ENCODE data around the gene CDC14B.
"Not testable (repeated sequence)": the region's sequence is repeated elsewhere in the genome, so short reads cannot be mapped to it uniquely, and the experiment has no call there.

Gene CDC14B

DNA sequence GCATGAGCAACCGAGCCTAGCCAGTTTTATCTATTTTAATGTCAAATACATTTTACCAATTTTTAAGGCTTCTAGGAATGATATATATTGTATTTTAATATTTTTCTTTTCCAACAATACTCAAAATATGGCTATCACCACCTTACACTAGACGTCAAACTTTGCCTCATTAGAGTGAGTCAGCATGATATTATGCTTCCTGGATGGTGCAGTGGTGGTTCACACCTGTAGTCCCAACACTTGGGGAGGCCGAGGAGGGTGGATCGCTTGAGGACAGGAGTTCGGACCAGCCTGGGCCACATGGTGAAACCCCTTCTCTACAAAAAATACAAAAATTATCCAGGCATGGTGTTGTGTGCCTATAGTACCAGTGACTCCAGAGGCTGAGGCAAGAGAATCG, 7.3 kb upstream of the CDC14B start:
- DNase-seq (ENCODE audit: low read depth): no peak

DNA sequence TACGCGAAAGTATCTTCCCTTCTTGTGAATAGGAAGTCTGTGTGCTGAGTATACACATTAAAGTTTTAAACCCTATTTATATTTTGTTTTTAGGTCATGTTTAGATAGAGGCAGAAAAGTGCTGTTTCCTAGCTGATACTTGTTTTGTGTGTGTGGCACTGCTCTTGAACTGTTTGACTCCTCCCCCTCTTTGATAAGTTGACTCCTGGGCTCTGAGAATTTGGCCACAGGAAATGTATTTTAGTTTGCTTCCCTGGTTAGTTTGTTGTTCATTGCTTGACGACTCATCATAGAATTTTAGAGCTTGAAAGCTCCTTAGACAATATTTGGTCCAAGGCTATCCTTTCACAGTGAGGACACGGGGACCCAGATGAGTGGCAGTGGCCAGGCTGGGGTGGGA, 2.0 kb upstream of the CDC14B start:
- DNase-seq (ENCODE audit: low read depth): no peak

DNA sequence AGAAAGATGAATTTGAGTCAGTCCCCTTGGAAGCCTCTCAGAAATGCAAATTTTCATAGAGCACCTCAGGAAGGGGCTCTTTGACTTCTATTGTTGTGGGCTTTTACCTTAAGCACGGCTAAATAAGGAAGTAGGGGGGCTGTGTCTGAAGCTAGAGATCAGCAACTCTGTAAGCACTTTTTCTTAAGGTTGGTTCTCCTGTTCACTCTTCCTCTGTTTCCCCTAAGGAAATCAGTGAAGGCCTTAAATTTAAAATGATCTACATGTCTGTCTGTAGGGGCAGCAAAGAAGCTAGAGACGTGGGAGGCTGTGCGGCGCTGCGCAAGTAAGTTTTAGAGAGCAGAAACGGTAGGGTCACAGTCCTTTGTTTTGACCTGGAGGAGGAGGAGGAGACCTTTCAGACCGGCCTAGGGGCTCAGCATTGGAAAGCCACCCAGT, 1.2 kb upstream of the CDC14B start:
- no peak for DNase-seq (ENCODE audit: low read depth)

DNA sequence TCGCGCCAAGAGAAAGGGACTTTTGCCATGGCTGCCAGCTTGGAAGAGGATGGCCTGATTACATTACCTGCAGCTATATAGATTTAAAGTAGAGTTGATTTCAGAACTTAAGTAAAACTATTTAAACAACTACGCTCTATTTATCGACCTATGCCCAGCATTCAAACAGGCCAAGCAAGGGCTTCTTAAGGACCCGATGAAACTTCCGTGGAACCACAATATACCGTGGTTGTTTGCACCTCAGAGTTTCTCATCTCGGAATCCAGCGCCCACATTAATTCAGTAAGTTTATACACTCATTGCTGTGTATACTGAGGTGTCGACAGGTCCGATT, 505 bp upstream of the CDC14B start:
- DNase-seq (ENCODE audit: low read depth): no peak

DNA sequence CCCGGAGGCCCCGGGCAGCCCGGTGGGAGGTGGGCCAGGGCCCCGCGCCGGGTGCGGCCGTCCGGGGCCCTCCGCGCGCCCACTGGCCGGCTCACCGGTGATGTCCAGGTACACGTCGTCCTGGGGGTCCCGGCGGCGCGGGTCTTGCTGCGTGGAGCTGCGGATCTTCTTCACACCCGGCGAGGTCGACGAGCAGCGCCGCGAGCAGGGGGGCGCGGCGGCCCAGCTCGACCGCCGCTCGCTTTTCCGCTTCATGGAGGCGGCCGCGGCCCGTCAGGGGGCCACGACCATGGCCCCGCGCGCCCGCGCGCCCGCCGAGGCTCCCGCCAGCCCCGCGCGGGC, 548 bp downstream of the CDC14B start:
- DNase-seq (ENCODE audit: low read depth): no peak

DNA sequence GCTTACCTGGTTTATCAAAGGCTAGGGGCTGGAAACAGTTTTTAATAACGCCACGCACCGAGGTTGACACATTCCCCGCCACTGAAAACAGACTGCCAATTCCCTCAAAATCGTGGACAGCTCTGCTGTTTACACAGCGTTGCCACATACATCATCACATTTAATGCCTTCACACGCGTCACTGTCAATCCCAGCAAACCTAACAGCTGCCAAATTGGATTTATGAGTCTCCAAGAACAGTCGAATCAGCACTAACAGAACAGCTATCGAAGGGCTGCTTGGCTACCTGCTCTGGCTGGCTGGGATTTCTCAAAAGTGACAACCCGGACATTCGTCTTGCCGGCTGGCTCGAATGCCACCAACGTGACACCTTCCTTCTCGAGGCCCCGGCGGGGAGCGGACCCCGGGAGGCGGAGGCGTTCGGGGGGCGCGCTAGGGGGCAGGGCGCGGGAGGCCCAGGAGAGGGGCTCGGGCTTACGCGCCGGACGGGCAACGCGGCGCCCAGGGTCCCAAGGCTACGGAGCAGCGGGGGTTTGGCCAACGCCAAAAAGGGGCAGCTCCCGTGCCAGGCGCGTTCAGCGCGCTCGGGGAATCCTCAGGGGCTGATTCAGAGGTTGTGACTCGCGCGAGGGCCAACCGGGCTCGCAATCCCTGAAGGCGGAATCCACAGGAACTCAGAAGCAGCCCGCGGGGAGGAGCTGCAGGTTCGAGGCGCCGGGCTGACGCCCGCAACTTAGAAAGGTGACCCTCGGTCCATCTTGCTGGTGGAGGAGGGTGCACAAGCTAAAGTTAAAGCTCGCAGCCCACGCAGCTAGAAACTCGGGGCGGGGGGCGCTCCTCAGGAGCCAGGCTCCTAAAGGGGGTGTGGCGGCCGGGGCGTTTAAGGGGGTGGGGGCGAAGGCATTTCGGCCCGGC, 1.2 kb downstream of the CDC14B start:
- no peak for DNase-seq (ENCODE audit: low read depth)

DNA sequence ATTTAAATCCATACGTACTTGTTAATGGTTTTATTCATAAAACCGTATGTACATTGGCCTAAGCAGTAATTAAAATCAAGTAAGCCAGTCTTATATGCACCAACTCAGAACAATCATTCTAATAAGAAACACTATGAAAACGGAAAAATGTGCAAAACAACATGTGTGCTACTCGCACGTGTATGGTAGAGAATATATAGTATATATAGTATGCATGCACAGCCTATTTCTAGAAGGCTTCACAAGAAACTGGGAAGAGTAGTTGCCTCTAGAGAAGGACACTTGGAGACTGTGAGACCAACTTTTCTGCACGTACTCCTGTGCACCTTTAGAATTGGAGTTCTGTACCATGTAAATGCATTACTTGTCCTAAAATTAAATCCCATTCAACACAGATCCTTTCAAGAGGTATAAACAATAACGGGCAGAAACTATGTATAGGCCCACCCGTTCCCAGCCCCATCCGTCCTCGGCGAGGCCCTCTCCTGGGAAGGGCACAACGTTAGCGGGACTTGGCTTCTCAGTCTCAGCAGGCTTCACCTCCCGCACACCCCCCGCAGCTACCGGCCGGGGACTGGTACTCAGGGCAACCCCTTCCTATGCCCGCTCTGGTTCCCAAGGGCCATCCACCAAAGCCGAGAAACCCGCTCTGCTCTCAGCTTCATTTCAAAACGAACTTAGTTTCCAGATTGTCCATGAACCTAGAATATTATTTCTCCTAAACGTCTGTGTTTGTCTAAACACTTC, 2.0 kb downstream of the CDC14B start:
- no peak for DNase-seq (ENCODE audit: low read depth)

DNA sequence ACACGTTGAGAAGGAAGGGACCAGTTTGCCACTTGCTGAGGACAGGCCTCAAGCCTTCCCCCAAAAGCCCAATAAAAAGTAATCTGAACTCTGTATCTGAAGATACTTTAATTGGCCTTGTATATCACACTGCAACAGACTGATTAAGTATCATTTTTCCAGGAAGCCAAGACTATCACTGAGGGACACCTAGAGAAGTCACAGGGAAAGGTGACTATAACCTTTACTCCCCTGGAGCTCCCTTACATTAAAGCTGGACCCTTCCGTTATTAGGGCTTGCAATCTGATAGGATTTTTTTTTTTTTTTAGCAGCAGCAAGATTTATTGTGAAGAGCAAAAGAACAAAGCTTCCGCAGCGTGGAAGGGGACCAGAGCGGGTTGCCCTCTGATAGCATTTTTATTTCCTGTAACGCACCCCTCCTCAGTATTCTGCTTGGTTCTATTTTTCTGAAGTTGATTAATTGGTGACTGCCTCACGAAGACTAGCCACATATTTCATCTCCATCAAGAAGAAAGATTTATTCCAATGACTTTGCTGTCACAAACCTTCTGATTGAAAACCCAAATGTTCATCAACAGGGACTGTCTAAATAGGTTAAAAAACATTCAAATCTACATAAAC, 2.7 kb downstream of the CDC14B start:
- no peak for DNase-seq (ENCODE audit: low read depth)

DNA sequence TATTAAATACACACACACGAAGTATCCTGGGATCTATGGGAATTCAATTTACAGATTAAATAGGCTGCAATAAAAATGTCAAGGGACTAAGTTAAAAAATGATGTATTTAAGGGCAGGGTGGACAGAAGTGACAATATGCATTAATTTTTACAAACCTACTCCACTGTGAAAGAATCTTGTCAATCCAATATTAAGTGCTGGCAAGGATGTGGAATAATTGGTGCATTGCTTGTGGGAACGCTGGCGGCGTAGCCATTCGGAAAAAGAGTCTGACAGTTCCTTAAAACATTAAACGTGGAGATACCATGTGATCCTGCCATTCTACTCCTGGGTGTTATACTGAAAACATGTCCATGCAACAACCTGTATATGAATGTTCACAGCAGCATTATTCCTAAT, 4.2 kb downstream of the CDC14B start:
- DNase-seq (ENCODE audit: low read depth): no peak

DNA sequence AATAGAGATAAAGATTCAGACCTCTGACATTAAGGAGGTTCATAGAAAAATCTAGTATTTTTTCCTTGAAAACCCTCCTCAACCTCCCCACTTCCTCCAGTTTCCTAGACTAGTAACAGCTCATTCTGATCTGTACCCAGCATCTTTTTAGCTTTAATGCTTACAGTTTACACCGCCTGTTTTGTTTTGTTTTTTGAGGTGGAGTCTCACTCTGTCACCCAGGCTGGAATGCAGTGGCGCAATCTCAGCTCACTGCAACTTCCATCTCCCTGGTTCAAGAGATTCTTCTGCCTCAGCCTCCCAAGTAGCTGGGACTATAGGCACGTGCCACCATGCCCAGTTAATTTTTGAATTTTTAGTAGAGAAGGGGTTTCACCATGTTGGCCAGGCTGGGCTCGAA, 5.0 kb downstream of the CDC14B start:
- DNase-seq (ENCODE audit: low read depth): not testable (repeated sequence)

DNA sequence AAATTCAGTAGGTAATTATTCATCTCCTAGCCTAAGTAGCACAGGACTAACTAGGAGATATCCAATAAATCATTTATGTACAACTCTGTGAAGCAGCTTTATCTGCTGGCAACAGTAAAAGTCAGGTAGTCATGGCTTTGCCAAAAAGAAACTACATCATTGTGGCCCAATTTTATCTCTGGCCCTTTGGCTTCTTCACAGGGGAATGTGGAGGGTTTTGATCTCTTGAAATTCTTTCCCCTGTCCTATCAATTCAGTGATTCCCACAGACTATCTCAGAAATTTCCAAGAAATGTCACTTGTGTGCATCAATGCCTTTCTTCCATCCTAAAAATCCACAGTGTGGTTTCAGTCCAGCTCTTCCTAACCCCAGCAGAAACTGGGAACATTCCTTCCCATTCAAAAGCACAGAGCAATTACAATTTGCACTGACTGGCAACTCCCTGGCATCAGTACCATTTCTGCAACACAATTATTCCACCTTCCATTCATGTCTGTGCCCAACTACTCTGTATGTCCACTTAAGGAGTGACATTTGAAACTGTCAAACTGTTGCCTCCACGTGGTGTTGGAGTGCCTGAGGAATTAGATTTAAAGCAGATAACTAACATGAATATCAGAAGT, 6.6 kb downstream of the CDC14B start:
- DNase-seq (ENCODE audit: low read depth): no peak

DNA sequence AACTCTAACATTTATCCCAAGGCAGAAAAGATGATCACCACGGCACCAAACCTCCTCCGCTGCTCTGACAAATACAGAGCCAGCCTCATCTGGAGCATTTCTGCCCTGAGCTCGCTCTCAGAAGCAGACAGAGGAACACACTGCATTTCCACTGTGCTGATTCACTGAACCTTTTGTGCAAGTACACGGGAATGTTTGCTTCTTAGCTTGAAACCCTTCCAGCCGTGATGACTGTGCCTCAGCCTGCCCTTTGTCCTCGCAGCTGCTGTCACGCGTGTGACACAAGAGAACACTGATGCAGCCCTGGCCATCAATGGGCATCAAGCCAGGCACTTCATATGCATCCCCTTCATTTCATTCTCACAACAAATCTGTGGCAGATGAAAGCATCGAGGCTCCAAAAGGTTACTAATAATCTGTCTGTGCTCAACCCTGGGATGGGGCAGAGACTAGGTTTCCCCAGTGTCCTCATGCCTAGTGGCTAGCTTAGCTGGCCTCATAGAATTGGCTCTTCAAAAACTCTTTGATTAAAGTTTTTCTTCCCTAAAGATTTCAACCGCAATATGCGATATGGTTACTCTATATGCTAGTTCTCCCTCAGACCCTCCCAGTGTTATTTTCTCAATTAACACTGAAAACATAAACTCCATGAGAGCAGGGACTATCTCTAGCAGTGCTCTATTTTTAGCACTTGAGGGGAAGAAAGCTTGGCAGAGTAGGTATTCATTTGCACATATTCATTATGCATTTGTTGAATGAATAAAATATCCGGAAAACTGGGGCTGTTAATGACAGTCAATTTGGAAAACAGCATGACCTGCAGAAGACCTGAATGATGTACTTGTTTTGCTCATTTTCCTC, 7.3 kb downstream of the CDC14B start:
- peak; percentile 80 for DNase-seq (ENCODE audit: low read depth)

DNA sequence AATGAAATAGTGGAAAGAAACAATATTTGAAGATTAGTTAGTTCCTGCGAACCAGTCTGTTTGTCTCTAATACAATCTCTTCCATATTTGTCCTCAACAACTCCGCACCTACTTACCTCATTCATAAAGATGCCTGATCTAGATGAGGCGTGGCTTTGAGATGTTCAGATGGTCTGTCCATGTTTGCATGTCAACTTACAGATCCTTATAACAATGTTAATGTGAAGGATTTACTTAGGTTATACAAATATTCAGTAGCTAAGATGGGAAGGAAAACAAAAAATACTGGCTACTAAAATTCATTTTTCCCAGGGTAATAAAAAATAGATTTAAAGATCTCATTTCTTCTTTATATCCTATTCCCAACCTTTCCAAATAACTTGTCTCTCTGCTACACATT, 8.3 kb downstream of the CDC14B start:
- DNase-seq (ENCODE audit: low read depth): no peak

DNA sequence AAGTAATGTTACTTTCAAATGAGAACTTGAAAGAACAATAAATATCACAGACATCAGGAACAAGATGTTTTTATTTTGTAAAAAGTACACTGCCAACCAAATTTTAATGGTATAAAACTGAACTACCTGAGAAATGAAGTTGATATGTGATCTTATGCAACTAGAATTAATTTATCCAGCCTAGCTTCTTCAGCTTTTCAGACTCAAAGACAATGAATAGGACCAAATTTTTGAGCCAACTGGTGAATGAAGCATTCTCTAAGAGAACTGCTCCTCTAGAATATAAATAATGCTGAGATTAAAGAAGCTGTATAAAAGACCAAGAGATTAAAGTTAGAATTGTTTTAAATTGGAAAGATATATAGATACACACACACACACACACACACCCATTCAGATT, 9.9 kb downstream of the CDC14B start:
- DNase-seq (ENCODE audit: low read depth): no peak

DNA sequence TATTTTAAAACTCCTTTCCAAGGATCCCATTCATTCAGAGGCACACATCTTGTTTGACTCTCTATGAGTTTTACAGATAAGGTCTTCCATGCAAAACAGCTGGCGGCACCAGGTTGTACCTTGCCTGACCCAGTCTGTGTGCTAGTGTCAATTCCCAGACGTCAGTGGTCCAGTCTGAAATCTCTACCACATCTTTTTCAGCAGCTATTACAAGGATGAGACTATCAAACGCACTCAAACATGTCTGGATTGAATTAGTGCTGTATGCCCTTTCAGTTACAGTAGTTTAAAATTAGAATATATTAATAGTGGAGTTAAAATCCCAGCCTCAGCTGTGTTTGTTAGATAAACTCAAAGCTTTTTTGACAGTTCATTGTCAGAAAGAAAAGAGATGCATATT, 11.7 kb downstream of the CDC14B start:
- no peak for DNase-seq (ENCODE audit: low read depth)

DNA sequence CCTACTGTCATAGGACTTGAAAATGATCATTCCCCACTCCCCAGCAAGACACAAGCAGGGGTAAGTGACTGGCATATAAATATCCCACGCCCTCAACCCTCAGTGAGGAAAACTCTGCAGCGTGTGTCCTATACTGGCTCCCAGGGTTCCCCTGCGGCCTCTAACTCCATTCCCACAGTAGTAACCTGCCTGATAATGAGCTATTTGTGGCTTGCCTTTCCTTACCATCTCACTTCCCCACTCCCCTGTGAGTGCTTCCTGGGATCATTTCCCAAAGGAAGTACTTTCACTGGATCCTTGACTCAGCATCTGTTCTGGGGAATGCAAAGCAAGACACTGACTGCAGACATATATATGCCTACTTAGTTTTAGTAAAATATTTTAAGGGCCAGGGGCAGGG, 14.3 kb downstream of the CDC14B start:
- no peak for DNase-seq (ENCODE audit: low read depth)

DNA sequence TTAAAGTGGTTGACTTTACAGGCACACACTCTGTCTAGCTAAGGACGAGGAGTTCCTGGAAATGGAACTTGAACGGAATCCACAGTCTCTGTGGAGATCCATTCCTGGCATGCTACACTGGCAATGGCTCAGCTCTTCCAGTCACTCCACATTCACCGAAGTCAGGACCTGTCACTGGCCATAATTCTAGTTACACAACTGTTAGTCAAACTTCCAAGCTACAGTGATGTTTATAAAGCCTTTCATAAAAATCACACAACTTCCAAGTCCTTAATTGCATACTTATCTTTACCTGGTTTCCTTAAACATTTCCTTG, 15.7 kb downstream of the CDC14B start:
- peak; percentile 68 for DNase-seq (ENCODE audit: low read depth)

DNA sequence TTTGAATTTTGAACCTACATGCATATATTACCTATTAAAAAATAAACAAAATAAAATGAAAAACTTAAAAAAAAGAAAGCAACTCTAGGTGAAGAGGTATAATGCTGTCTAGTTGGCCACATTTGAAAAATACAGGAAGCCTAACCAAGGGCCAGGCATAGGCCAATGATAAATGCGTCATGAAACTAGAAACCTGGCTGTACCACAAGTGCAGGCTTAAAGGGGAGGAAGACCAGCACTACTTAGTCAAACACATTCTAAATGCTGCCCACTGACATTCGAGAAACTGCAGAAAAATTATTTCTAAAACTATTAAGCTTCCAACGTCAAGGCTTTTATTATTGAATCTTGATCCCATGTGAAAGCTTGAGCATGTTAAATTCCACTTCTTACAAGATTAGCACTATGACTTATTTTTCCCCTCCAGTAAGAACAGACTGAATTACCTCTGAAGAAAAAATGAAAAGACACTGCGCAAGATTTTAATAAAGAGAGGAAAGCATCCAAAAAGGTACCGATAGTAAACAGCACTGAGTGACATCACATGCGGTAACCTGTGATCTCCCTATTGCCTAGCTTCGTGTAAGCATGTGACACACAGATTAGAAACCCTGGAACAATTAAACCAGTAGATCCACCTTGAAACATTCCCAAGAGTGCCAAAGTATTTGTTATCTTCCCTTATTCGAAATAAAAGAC, 16.2 kb downstream of the CDC14B start:
- peak; percentile 58 for DNase-seq (ENCODE audit: low read depth)

DNA sequence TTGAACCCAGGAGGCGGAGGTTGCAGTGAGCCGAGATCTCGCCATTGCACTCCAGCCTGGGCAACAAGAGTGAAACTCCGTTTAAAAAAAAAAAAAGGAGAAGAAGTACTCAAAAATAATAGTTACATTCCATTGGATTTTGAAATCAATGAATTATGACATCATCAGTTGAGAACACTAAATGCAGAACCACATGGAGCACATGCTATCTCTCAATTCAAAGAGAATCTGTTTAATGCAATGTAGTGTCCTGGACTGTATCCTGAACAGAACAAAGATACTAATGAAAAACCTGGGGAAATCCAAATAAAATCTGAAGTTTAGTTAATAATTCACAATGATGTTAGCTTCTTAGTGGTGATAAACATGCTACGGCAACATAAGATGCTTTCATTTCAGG, 20.3 kb downstream of the CDC14B start:
- no peak for DNase-seq (ENCODE audit: low read depth)

DNA sequence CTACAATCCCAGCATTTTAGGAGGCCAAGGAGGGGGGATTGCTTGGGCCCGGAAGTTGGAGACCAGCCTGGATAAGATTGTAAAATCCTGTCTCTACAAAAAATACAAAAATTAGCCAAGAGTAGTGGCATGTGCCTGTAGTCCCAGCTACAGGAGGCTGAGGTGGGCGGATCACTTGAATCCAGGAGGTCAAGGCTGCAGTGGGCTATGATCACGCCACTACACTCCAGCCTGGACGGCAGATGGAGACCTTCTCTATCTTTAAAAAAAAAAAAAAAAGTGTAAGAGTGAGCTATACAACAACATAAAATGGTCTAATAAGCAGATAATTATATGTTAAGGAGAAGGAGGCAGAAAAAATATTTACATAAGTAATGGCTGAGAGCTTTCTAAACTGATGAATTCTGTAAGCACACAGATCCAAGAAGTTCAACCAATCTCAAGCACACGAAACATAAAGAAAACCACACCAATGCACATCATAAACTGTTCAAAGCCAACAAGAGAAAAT, 23.0 kb downstream of the CDC14B start:
- no peak for DNase-seq (ENCODE audit: low read depth)

Data from stromal cell of bone marrow (primary cell).